SK-N-SH (cell line): ENCODE data around the gene CD28. TPM values are rescaled to one million over a fixed set of nuclear protein-coding genes. Genes with fewer than 3 reads are reported as not detected.

Source experiments
- polyA plus RNA-seq, 3 experiments: library from polyadenylated mRNA; depleted of rRNA; stranded (reverse); fragments of >200 nt; gene quantifications; 2 replicates each; pipeline ENCODE4 v1.2.3, GENCODE V29; 2012
- small RNA-seq, 7 experiments: library from RNA; depleted of rRNA; stranded (forward); fragments of <200 nt; gene quantifications; one replicate each; pipeline ENCODE3, GENCODE V24; 2012

CD28 gene
- polyA plus RNA-seq, 1 of the 3 experiments (the other 2 are of a cell fraction), result 0.05 TPM

Small RNA genes within 50 kb of the gene (small RNA-seq; reads per million reads assigned to genes)
- gene AC125238.1, result 0 reads per million in 7 experiments
- gene RNU6-474P, result 0 to 20.8 (median 0) reads per million in 7 experiments

Other genes starting within 250 kb of the CD28 start
- gene RAPH1, start 171.3 kb upstream of the CD28 start, polyA plus RNA-seq (2012; rRNA removed), result 6.5 and 6.7 TPM in 2 replicates
- 0.03 TPM in 1 of 2 replicates, not detected in the other for gene CTLA4, start 161.1 kb downstream of the CD28 start, polyA plus RNA-seq (2012; rRNA removed)
- not detected in 2 replicates for gene ICOS, start 230.1 kb downstream of the CD28 start, polyA plus RNA-seq (2012; rRNA removed)